ENCODE measurements around the gene HEXIM1. TPM values are rescaled to one million over a fixed set of nuclear protein-coding genes. Genes with fewer than 3 reads are reported as not detected.

The HEXIM1 gene
- total RNA-seq, 4 donors from 2014 or later: 26.3 to 79.6 (median 36.9) TPM

DNA sequence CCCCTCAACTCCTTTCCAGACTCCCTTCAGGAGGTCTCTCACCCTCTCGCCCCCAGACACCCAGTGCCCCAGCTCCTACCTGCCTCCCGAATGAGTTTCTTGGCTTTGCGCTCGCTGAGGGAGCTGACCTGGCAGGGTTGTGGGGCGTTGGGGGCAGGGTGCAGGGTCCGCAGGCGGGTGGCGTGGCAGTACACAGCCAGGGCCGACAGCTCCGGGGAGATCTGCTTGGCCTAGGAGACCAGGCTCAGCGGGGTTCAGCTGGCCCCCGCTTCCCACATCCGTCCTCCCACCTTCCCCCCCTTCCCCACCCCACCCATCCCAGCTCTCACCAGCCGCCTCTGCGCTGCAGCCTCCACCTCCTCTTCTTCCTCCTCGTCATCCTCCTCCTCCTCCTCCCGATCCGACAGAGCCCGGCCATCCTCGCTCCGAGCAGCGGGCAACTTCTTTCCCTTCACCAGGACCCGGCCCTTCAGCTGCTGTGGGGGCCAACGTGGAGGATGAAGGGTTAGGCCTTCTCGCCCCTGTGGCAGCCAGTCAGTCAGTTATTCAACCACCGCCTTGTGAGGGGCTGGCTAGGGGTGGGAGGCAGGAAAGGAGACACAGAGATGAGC is 33.2 kb upstream of the HEXIM1 start:
- peaks cover 0 to 15% of the 10 kb centered on the region in 2 donors for H3K36me3 ChIP-seq
- no peak overlapping the region for H3K4me3 ChIP-seq
- TF ChIP-seq, protein P1, sequence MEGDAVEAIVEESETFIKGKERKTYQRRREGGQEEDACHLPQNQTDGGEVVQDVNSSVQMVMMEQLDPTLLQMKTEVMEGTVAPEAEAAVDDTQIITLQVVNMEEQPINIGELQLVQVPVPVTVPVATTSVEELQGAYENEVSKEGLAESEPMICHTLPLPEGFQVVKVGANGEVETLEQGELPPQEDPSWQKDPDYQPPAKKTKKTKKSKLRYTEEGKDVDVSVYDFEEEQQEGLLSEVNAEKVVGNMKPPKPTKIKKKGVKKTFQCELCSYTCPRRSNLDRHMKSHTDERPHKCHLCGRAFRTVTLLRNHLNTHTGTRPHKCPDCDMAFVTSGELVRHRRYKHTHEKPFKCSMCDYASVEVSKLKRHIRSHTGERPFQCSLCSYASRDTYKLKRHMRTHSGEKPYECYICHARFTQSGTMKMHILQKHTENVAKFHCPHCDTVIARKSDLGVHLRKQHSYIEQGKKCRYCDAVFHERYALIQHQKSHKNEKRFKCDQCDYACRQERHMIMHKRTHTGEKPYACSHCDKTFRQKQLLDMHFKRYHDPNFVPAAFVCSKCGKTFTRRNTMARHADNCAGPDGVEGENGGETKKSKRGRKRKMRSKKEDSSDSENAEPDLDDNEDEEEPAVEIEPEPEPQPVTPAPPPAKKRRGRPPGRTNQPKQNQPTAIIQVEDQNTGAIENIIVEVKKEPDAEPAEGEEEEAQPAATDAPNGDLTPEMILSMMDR (IDR thresholded peaks at IDR 0.05 in 4 of 5, conservative IDR thresholded peaks at IDR 0.05 in 1 of 5): no peak
- TF ChIP-seq POLR2A (IDR thresholded peaks at IDR 0.05): no peak
- DNase-seq (no peak), ATAC-seq (no peak)
- H3K9me3 ChIP-seq: no peaks in the 10 kb centered on the region
- H3K27ac ChIP-seq: no peak overlapping the region
- intact Hi-C loops (cut with DNase I; ENCODE audit: low total_unique reads) (no loop called here), in situ Hi-C loops (cut with MboI; ENCODE audit: low sequenced_read_pairs in 4 of 4) (loop anchor here in 1 of 4 donors (25.0 kb wide), 1 partner anchor 203 kb away; the partner anchor contains the start of gene GFAP)
- H3K27me3 ChIP-seq: no peaks in the 10 kb centered on the region
- peaks cover 28 to 30% of the 10 kb centered on the region in 2 donors for H3K4me1 ChIP-seq

DNA sequence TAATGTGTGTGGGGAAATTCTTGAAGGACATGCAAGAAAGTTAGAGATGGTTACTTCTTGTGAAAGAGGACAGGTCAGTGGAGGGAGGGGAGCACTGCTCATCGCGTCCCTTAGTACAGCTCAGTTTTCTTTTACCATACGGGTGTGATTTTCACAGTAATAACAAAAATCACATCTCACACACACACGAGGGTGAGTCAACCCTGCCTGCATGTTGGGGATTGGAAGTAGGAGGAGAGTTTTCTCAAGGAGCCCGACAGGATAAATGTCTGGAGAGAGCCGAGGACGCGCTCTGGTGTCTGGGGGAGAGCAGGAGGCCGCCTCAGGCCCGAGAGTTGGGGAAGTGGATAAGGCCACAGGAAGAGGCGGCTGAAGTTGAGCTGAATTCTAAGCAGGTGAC is 32.4 kb upstream of the HEXIM1 start:
- no peaks in the 10 kb centered on the region for H3K27me3 ChIP-seq
- DNase-seq: no peak
- no peak overlapping the region for H3K4me3 ChIP-seq
- intact Hi-C loops (cut with DNase I; ENCODE audit: low total_unique reads) (no loop called here), in situ Hi-C loops (cut with MboI; ENCODE audit: low sequenced_read_pairs in 4 of 4) (loop anchor here in 1 of 4 donors (25.0 kb wide), 1 partner anchor 204 kb away; the partner anchor contains the start of gene GFAP)
- TF ChIP-seq, protein P1 (IDR thresholded peaks at IDR 0.05 in 4 of 5, conservative IDR thresholded peaks at IDR 0.05 in 1 of 5): no peak
- TF ChIP-seq POLR2A (IDR thresholded peaks at IDR 0.05): no peak
- no peak overlapping the region for H3K27ac ChIP-seq
- H3K36me3 ChIP-seq: peaks cover 0 to 15% of the 10 kb centered on the region in 2 donors
- H3K9me3 ChIP-seq: no peaks in the 10 kb centered on the region
- peaks cover 20 to 22% of the 10 kb centered on the region in 2 donors for H3K4me1 ChIP-seq
- ATAC-seq: no peak

DNA sequence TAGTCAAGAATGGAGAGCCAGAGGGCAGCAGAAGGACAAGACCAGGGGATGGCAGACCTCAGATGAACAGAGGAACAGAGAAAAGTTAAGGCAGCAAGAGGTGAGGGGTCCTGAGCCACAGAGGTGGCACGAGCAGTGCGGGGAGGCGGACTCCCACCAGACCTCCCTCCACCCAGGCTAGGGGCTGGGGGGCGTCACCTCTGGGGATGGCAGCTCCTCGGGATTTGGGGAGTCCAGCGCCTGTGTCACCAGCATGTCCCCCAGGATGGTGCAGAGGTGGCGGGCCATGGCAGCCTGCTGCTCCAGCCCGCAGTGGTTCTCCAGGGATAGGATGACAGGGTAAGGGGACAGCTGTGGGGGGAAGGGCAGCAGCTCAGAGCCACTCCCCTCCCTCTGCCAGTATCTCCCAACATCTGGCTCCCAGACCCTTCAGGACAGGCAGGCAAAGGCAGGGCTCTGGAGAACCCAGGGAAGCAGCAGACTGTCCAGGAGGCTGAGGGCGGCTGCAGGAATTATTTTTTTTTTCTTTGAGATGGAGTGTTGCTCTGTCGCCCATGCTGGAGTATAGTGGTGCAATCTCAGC is 31.8 kb upstream of the HEXIM1 start:
- TF ChIP-seq, protein P1 (IDR thresholded peaks at IDR 0.05 in 4 of 5, conservative IDR thresholded peaks at IDR 0.05 in 1 of 5): no peak
- no peak for TF ChIP-seq POLR2A (IDR thresholded peaks at IDR 0.05)
- ATAC-seq (no peak), DNase-seq (no peak)
- H3K27ac ChIP-seq: no peak overlapping the region
- no peaks in the 10 kb centered on the region for H3K27me3 ChIP-seq
- in situ Hi-C loops (cut with MboI; ENCODE audit: low sequenced_read_pairs in 4 of 4): loop anchor here in 1 of 4 donors (25.0 kb wide), 1 partner anchor 204 kb away; the partner anchor contains the start of gene GFAP
- no peaks in the 10 kb centered on the region for H3K9me3 ChIP-seq
- H3K4me3 ChIP-seq: no peak overlapping the region
- peaks cover 0 to 15% of the 10 kb centered on the region in 2 donors for H3K36me3 ChIP-seq
- intact Hi-C loops (cut with DNase I; ENCODE audit: low total_unique reads): no loop called here
- peaks cover 16% of the 10 kb centered on the region in 2 donors for H3K4me1 ChIP-seq

DNA sequence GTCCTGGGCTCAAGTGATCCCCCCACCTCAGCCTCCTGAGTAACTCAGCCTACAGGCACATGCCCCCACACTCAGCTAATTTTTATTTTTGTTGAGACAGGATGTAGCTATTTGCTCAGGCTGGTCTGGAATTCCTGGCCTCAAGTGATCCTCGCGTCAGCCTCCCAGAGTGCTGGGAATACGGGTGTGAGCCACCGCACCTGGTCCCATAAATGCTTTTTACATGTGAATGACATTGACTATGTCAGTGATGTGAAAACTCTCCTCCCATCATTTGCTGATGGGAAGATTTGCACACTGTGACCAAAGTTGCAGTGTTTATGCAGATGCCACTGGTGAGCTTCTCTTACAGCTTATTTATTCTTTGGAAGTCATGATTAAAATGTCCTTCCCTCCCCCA is 30.9 kb upstream of the HEXIM1 start:
- no peak for ATAC-seq
- in situ Hi-C loops (cut with MboI; ENCODE audit: low sequenced_read_pairs in 4 of 4) (loop anchor here in 1 of 4 donors (25.0 kb wide), 1 partner anchor 205 kb away; the partner anchor contains the start of gene GFAP), intact Hi-C loops (cut with DNase I; ENCODE audit: low total_unique reads) (no loop called here)
- peaks cover 8 to 12% of the 10 kb centered on the region in 2 donors for H3K4me1 ChIP-seq
- DNase-seq: no peak
- no peak overlapping the region for H3K27ac ChIP-seq
- TF ChIP-seq, protein P1 (IDR thresholded peaks at IDR 0.05 in 4 of 5, conservative IDR thresholded peaks at IDR 0.05 in 1 of 5): no peak
- TF ChIP-seq POLR2A (IDR thresholded peaks at IDR 0.05): no peak
- peaks cover 0 to 15% of the 10 kb centered on the region in 2 donors for H3K36me3 ChIP-seq
- H3K27me3 ChIP-seq: no peaks in the 10 kb centered on the region
- H3K4me3 ChIP-seq: no peak overlapping the region
- no peaks in the 10 kb centered on the region for H3K9me3 ChIP-seq

Data from gastrocnemius medialis (tissue), 4 donors.